SK-N-SH treated with all-trans-retinoic acid at 6 μM for 48 hours (cell line): Measurements from ENCODE around the gene DTNBP1.

Experiments used
- ATAC-seq: fragments of 200-7000 bp; cut with Tn5 transposase; 3 replicates; pipeline ENCODE4 v1.9.1; 2020; ENCODE audit warnings: mild to moderate bottlenecking, moderate library complexity
- ARNTL ChIP-seq: fragments of 450-650 bp; formaldehyde crosslinking; IDR thresholded peaks from 2 replicates; pipeline ENCODE4 v1.5.0; 2020; ENCODE audit warnings: low read depth, mild to moderate bottlenecking, moderate library complexity, borderline replicate concordance
- BACH2 ChIP-seq: fragments of 250-450 bp; sonication (Bioruptor Pico); IDR thresholded peaks from 2 replicates; pipeline ENCODE4 v1.9.0; 2021; ENCODE audit warnings: mild to moderate bottlenecking, borderline replicate concordance
- CSDC2 ChIP-seq: fragments of 250-450 bp; sonication (Bioruptor Pico); IDR thresholded peaks from 2 replicates; pipeline ENCODE4 v1.5.0; 2020; ENCODE audit warnings: mild to moderate bottlenecking, moderate library complexity
- GLIS3 ChIP-seq: fragments of 250-450 bp; sonication (Bioruptor Pico); IDR thresholded peaks from 2 replicates; pipeline ENCODE4 v1.5.0; 2020; ENCODE audit warnings: mild to moderate bottlenecking, moderate library complexity
- ISL1 ChIP-seq: fragments of 250-450 bp; sonication (Bioruptor Pico); IDR thresholded peaks from 2 replicates; pipeline ENCODE4 v2.1.2; 2022; ENCODE audit warnings: mild to moderate bottlenecking, moderate library complexity
- PPARA ChIP-seq: fragments of 250-450 bp; sonication (Bioruptor Pico); IDR thresholded peaks from 2 replicates; pipeline ENCODE4 v1.5.0; 2020; ENCODE audit warnings: mild to moderate bottlenecking, borderline replicate concordance
- RARB ChIP-seq: fragments of 250-450 bp; sonication (Bioruptor Pico); IDR thresholded peaks from 2 replicates; pipeline ENCODE4 v1.8.0; 2021; ENCODE audit warnings: mild to moderate bottlenecking, moderate library complexity
- TCF4 ChIP-seq: fragments of 250-450 bp; sonication (Bioruptor Pico); IDR thresholded peaks from 2 replicates; pipeline ENCODE4 v1.8.0; 2021; ENCODE audit warnings: mild to moderate bottlenecking, moderate library complexity, borderline replicate concordance
- TOX ChIP-seq: fragments of 250-450 bp; sonication (Bioruptor Pico); IDR thresholded peaks from 2 replicates; pipeline ENCODE4 v1.8.0; 2021; ENCODE audit warnings: mild to moderate bottlenecking, moderate library complexity, borderline replicate concordance
- ZC3H10 ChIP-seq: fragments of 250-450 bp; sonication (Bioruptor Pico); IDR thresholded peaks from 2 replicates; pipeline ENCODE4 v1.5.1; 2021; ENCODE audit warnings: mild to moderate bottlenecking, moderate library complexity
- ZFP3 ChIP-seq: fragments of 250-450 bp; sonication (Bioruptor Pico); IDR thresholded peaks from 2 replicates; pipeline ENCODE4 v1.5.0; 2020; ENCODE audit warnings: mild to moderate bottlenecking, moderate library complexity
- ZFP30 ChIP-seq: fragments of 450-650 bp; formaldehyde crosslinking; IDR thresholded peaks from 2 replicates; pipeline ENCODE4 v1.5.0; 2022; ENCODE audit warnings: mild to moderate bottlenecking, moderate library complexity
- ZNF565 ChIP-seq: fragments of 450-650 bp; formaldehyde crosslinking; conservative IDR thresholded peaks from 2 replicates; pipeline ENCODE4 v1.5.0; 2020; ENCODE audit warnings: low read depth, mild to moderate bottlenecking, moderate library complexity
- ZNF70 ChIP-seq: fragments of 450-650 bp; formaldehyde crosslinking; IDR thresholded peaks from 2 replicates; pipeline ENCODE4 v1.5.0; 2020; ENCODE audit warnings: mild to moderate bottlenecking, moderate library complexity
- ZNF8 ChIP-seq: fragments of 450-650 bp; formaldehyde crosslinking; IDR thresholded peaks from 2 replicates; pipeline ENCODE4 v1.5.0; 2020; ENCODE audit warnings: mild to moderate bottlenecking, moderate library complexity
- TF ChIP-seq, protein P1 (sequence below): fragments of 250-450 bp; sonication (Bioruptor Pico); IDR thresholded peaks from 2 replicates; pipeline ENCODE4 v1.8.0; 2021; ENCODE audit warnings: low read depth, mild to moderate bottlenecking, moderate library complexity, borderline replicate concordance
- TF ChIP-seq, protein P2 (sequence below): fragments of 250-450 bp; sonication (Bioruptor Pico); IDR thresholded peaks from 2 replicates; pipeline ENCODE4 v1.5.1; 2021; ENCODE audit warnings: mild to moderate bottlenecking, moderate library complexity
- TF ChIP-seq, protein P3 (sequence below): fragments of 250-450 bp; sonication (Bioruptor Pico); IDR thresholded peaks from 2 replicates; pipeline ENCODE4 v1.8.0; 2020; ENCODE audit warnings: mild to moderate bottlenecking, moderate library complexity, borderline replicate concordance
- TF ChIP-seq, protein P4 (sequence below): fragments of 250-450 bp; sonication (Bioruptor Pico); IDR thresholded peaks from 2 replicates; pipeline ENCODE4 v1.5.0; 2020; ENCODE audit warnings: mild to moderate bottlenecking, moderate library complexity

The DTNBP1 gene

DNA sequence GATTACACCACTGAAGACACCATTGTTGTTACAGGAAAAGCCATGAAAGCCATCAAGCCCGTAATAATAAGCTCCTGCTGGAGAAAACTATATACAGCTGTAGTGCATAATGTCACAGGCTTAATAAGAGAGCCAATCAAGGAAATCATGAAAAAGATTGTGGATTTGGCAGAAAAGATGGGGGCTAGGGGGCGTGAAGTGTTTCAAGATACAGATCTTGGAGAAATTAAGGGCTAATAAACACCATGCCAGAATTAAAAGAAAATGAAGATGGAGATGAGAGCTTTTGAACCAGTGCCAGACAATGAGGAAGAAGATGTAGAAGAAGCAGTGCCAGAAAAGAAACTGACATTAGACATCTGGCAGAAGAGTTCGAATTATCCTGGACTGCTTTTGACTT lies 43.2 kb upstream of the DTNBP1 start (continued):
- no peak for TF ChIP-seq ZFP30
- no peak for TF ChIP-seq PPARA
- TF ChIP-seq TCF4 (CRISPR knock-in tag), result no peak
- no peak for TF ChIP-seq ZNF565
- TF ChIP-seq ZC3H10, result no peak
- no peak for TF ChIP-seq RARB
- no peak for TF ChIP-seq ZFP3 (CRISPR knock-in tag)
- TF ChIP-seq, protein P1, sequence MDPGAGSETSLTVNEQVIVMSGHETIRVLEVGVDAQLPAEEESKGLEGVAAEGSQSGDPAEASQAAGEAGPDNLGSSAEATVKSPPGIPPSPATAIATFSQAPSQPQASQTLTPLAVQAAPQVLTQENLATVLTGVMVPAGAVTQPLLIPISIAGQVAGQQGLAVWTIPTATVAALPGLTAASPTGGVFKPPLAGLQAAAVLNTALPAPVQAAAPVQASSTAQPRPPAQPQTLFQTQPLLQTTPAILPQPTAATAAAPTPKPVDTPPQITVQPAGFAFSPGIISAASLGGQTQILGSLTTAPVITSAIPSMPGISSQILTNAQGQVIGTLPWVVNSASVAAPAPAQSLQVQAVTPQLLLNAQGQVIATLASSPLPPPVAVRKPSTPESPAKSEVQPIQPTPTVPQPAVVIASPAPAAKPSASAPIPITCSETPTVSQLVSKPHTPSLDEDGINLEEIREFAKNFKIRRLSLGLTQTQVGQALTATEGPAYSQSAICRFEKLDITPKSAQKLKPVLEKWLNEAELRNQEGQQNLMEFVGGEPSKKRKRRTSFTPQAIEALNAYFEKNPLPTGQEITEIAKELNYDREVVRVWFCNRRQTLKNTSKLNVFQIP, result no peak
- TF ChIP-seq GLIS3, result no peak
- no peak for TF ChIP-seq CSDC2 (CRISPR knock-in tag)
- no peak for TF ChIP-seq ARNTL
- TF ChIP-seq, all 23 proteins: peak for 0

DNA sequence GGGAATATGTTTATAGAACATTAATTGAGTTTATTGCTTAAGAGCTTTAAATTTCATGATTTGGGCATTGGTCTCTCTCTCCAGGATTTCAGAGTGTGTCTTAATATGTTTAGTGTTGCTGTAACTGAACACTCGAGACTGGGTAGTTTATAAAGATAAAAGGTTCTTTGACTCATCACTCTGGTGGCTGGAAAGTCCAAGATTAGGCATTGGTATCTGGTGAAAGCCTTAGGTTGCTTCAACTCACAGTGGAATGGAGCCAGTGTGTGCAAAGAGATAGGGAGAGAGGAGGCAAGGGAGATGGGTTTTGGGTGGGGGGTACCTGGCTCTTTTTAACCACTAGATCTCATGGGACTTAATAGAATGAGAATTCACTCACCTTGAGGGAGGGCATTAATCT lies 35.6 kb upstream of the DTNBP1 start:
- no peak for ATAC-seq

DNA sequence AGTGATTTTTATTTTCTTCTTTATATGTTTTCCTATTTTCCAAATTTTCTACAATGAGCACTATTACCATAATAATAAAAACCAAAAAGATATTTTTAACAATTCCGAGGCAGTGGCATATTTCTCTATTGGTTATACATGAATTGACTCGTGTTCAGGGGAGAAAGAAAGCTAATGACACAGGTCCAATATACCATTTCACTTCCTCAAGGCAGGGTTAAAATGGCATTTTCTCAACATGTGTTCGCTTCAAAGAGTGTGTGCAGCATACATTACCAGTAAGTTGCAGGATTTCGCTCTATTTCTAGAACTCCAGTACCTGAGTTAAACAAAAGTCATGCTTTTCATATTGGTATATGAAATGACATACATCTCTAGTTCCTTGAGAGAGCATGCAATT lies 35.1 kb upstream of the DTNBP1 start:
- no peak for ATAC-seq
- TF ChIP-seq, protein P2, sequence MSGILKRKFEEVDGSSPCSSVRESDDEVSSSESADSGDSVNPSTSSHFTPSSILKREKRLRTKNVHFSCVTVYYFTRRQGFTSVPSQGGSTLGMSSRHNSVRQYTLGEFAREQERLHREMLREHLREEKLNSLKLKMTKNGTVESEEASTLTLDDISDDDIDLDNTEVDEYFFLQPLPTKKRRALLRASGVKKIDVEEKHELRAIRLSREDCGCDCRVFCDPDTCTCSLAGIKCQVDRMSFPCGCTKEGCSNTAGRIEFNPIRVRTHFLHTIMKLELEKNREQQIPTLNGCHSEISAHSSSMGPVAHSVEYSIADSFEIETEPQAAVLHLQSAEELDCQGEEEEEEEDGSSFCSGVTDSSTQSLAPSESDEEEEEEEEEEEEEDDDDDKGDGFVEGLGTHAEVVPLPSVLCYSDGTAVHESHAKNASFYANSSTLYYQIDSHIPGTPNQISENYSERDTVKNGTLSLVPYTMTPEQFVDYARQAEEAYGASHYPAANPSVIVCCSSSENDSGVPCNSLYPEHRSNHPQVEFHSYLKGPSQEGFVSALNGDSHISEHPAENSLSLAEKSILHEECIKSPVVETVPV (CRISPR knock-in tag), result no peak
- TF ChIP-seq, protein P3, sequence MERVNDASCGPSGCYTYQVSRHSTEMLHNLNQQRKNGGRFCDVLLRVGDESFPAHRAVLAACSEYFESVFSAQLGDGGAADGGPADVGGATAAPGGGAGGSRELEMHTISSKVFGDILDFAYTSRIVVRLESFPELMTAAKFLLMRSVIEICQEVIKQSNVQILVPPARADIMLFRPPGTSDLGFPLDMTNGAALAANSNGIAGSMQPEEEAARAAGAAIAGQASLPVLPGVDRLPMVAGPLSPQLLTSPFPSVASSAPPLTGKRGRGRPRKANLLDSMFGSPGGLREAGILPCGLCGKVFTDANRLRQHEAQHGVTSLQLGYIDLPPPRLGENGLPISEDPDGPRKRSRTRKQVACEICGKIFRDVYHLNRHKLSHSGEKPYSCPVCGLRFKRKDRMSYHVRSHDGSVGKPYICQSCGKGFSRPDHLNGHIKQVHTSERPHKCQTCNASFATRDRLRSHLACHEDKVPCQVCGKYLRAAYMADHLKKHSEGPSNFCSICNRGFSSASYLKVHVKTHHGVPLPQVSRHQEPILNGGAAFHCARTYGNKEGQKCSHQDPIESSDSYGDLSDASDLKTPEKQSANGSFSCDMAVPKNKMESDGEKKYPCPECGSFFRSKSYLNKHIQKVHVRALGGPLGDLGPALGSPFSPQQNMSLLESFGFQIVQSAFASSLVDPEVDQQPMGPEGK (CRISPR knock-in tag), result no peak
- no peak for TF ChIP-seq ZC3H10
- TF ChIP-seq, protein P1, result no peak
- no peak for TF ChIP-seq ZNF565
- no peak for TF ChIP-seq ARNTL
- TF ChIP-seq TOX (CRISPR knock-in tag), result no peak
- TF ChIP-seq BACH2 (CRISPR knock-in tag), result no peak
- no peak for TF ChIP-seq ZNF8

More for the DNA sequence above, 35.6 kb upstream of the DTNBP1 start:
- TF ChIP-seq ZNF8 (no peak), ZNF565 (no peak), ZNF70 (CRISPR knock-in tag) (no peak), TCF4 (CRISPR knock-in tag) (no peak), TOX (CRISPR knock-in tag) (no peak), ISL1 (CRISPR knock-in tag) (no peak), PPARA (no peak)
- TF ChIP-seq, protein P1, result no peak
- TF ChIP-seq, protein P3 (CRISPR knock-in tag), result no peak
- TF ChIP-seq, protein P4, sequence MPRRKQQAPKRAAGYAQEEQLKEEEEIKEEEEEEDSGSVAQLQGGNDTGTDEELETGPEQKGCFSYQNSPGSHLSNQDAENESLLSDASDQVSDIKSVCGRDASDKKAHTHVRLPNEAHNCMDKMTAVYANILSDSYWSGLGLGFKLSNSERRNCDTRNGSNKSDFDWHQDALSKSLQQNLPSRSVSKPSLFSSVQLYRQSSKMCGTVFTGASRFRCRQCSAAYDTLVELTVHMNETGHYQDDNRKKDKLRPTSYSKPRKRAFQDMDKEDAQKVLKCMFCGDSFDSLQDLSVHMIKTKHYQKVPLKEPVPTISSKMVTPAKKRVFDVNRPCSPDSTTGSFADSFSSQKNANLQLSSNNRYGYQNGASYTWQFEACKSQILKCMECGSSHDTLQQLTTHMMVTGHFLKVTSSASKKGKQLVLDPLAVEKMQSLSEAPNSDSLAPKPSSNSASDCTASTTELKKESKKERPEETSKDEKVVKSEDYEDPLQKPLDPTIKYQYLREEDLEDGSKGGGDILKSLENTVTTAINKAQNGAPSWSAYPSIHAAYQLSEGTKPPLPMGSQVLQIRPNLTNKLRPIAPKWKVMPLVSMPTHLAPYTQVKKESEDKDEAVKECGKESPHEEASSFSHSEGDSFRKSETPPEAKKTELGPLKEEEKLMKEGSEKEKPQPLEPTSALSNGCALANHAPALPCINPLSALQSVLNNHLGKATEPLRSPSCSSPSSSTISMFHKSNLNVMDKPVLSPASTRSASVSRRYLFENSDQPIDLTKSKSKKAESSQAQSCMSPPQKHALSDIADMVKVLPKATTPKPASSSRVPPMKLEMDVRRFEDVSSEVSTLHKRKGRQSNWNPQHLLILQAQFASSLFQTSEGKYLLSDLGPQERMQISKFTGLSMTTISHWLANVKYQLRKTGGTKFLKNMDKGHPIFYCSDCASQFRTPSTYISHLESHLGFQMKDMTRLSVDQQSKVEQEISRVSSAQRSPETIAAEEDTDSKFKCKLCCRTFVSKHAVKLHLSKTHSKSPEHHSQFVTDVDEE (CRISPR knock-in tag), result no peak
- TF ChIP-seq, protein P2 (CRISPR knock-in tag), result no peak
- TF ChIP-seq, all 23 proteins: peak for 0
